ENCODE measurements around the gene CCDC182.

CCDC182 gene

GRCh38 chr17:57745242-57745641, at the start of gene CCDC182:
Gene CCDC182 (minus strand): TSS chr17:57745299. CDS start chr17:57745272, 27 bp downstream.
- no peak for DNase-seq

GRCh38 chr17:57794841-57795240, 49.7 kb upstream of the CCDC182 start:
- no peak for DNase-seq

- DNase-seq, result no peak
Measured at GRCh38 chr17:57788725-57789124, 43.6 kb upstream of the CCDC182 start.

- DNase-seq, result no peak
Measured at GRCh38 chr17:57785022-57785421, 39.9 kb upstream of the CCDC182 start.

GRCh38 chr17:57784226-57784895, 39.3 kb upstream of the CCDC182 start:
- no peak for DNase-seq

- peak; percentile 82 for DNase-seq
Measured at GRCh38 chr17:57783338-57783742, 38.2 kb upstream of the CCDC182 start.

- peak; percentile 77 for DNase-seq
Measured at GRCh38 chr17:57782647-57783337, 37.7 kb upstream of the CCDC182 start.

- DNase-seq, result peak; percentile 15
Measured at GRCh38 chr17:57782062-57782490, 37.0 kb upstream of the CCDC182 start.

GRCh38 chr17:57781386-57782061, 36.4 kb upstream of the CCDC182 start:
- DNase-seq, result no peak

GRCh38 chr17:57779706-57780105, 34.6 kb upstream of the CCDC182 start:
- no peak for DNase-seq

GRCh38 chr17:57778306-57778705, 33.2 kb upstream of the CCDC182 start:
- DNase-seq, result no peak

- no peak for DNase-seq
Measured at GRCh38 chr17:57776366-57776765, 31.3 kb upstream of the CCDC182 start.

GRCh38 chr17:57774872-57775271, 29.8 kb upstream of the CCDC182 start:
- no peak for DNase-seq

GRCh38 chr17:57773557-57773956, 28.5 kb upstream of the CCDC182 start:
- DNase-seq, result no peak

GRCh38 chr17:57772774-57773173, 27.7 kb upstream of the CCDC182 start:
- no peak for DNase-seq

- no peak for DNase-seq
Measured at GRCh38 chr17:57767561-57767960, 22.5 kb upstream of the CCDC182 start.

GRCh38 chr17:57766318-57766943, 21.3 kb upstream of the CCDC182 start:
- no peak for DNase-seq

GRCh38 chr17:57762452-57763395, 17.6 kb upstream of the CCDC182 start:
- no peak for DNase-seq

GRCh38 chr17:57761887-57762286, 16.8 kb upstream of the CCDC182 start:
- no peak for DNase-seq

GRCh38 chr17:57760046-57760445, 14.9 kb upstream of the CCDC182 start:
- no peak for DNase-seq

GRCh38 chr17:57758654-57759053, 13.6 kb upstream of the CCDC182 start:
- DNase-seq, result no peak

- DNase-seq, result no peak
Measured at GRCh38 chr17:57757735-57758134, 12.6 kb upstream of the CCDC182 start.
